K562 (cell line): ENCODE data around the gene ZNF787. TPM values are rescaled to one million over a fixed set of nuclear protein-coding genes. Genes with fewer than 3 reads are reported as not detected.

Experiments used
- ATAC-seq: fragments of 200-7000 bp; cut with Tn5 transposase; 3 replicates; pipeline ENCODE4 v1.9.1; 2020; ENCODE audit warnings: moderate library complexity
- BruUV-seq: library from RNA; stranded (reverse); fragments of 400-500 nt; replicated peaks from 2 replicates; lab custom pipeline; 2021; lab: Mats Ljungman, UMichigan
- CTCF ChIA-PET: fragments of 300-600 bp; formaldehyde crosslinking; extraction: SDS; loops from one replicate; lab custom pipeline; 2021; ENCODE audit warnings: low intra/inter-chr PET ratio; lab: Yijun Ruan, JAX
- POLR2A ChIA-PET: fragments of 300-600, 350-650 bp; sonication (Branson Sonifier 250); formaldehyde crosslinking; extraction: SDS; loops from one replicate; lab custom pipeline; 2021; ENCODE audit warnings: antibody characterized with exemption, inconsistent platforms; lab: Yijun Ruan, JAX
- DNase-seq, 4 experiments: peaks; one replicate each; pipeline versions ENCODE4 v3.0.0 to v3.0.0-alpha.2; 2011 to 2018; ENCODE audit warnings: low spot score in 3 of 4, mixed read lengths in 3 of 4; ENCODE audit errors: extremely low read depth in 1 of 4
- FAIRE-seq: peaks from 2 replicates; lab custom pipeline; 2011; peaks lifted over from hg19 to GRCh38; lab: Jason Lieb, UNC
- H2AFZ ChIP-seq: 2 replicates; pipeline ENCODE4 v1.6.0; 2011; ENCODE audit warnings: low read depth, low read length, control low read depth, inconsistent platforms
- H3K27ac ChIP-seq: fragments of 200-600 bp; 3 replicates; pipeline ENCODE4 v1.8.0; 2011; ENCODE audit warnings: low read depth, mild to moderate bottlenecking, control low read depth, inconsistent platforms, low read length, moderate library complexity, mixed read lengths; ENCODE audit errors: extremely low read depth
- H3K27me3 ChIP-seq, 2 experiments: fragments of 300-600 bp in 1 of 2; 2 replicates in 1 of 2; 3 replicates in 1 of 2; pipeline versions ENCODE4 v1.6.0 to v1.8.0; 2011; ENCODE audit warnings: inconsistent platforms in 2 of 2, low read length in 2 of 2, mild to moderate bottlenecking in 1 of 2, mixed read lengths in 1 of 2, moderate library complexity in 1 of 2; ENCODE audit not compliant: control insufficient read depth in 2 of 2, insufficient read depth in 2 of 2
- H3K36me3 ChIP-seq: fragments of 300-600 bp; 3 replicates; pipeline ENCODE4 v1.8.0; 2011; ENCODE audit warnings: mild to moderate bottlenecking, low read length, inconsistent platforms; ENCODE audit not compliant: control insufficient read depth, insufficient read depth
- H3K4me1 ChIP-seq, 2 experiments: fragments of 200-600 bp in 1 of 2; replicated peaks in 1 of 2; 2 replicates in 1 of 2; 3 replicates in 1 of 2; pipeline versions ENCODE4 v1.5.1 to v1.8.0; 2011; ENCODE audit warnings: inconsistent platforms in 2 of 2, low read length in 2 of 2, mild to moderate bottlenecking in 1 of 2, mixed read lengths in 1 of 2, moderate library complexity in 1 of 2; ENCODE audit not compliant: control insufficient read depth in 2 of 2, insufficient read depth in 2 of 2
- H3K4me2 ChIP-seq: 2 replicates; pipeline ENCODE4 v1.6.1; 2011; ENCODE audit warnings: low read length, control low read depth, inconsistent platforms, mixed read lengths; ENCODE audit not compliant: insufficient read depth
- H3K4me3 ChIP-seq: fragments of 200-600 bp; sonication (generic), shearing (Covaris generic); 2 replicates; pipeline ENCODE4 v1.5.1; 2016; ENCODE audit warnings: control low read depth, inconsistent platforms
- H3K79me2 ChIP-seq: fragments of 200-600 bp; 3 replicates; pipeline ENCODE4 v1.8.0; 2011; ENCODE audit warnings: low read length, inconsistent platforms; ENCODE audit not compliant: control insufficient read depth, insufficient read depth
- H3K9ac ChIP-seq, 2 experiments: 2 replicates each; pipeline versions ENCODE4 v1.6.0 to v1.6.1; 2011; ENCODE audit warnings: low read depth in 2 of 2, low read length in 2 of 2, control low read depth in 1 of 2, inconsistent platforms in 1 of 2, mild to moderate bottlenecking in 1 of 2, mixed read lengths in 1 of 2; ENCODE audit not compliant: insufficient read depth in 1 of 2
- H3K9me1 ChIP-seq: one replicate; pipeline ENCODE4 v1.6.0; 2011; ENCODE audit warnings: inconsistent platforms, mild to moderate bottlenecking, low read length, moderate library complexity; ENCODE audit not compliant: control insufficient read depth, insufficient read depth
- H3K9me3 ChIP-seq: replicated peaks from 2 replicates; pipeline ENCODE4 v1.5.1; 2011; ENCODE audit warnings: low read depth, low read length, inconsistent platforms; ENCODE audit not compliant: control insufficient read depth, insufficient read depth
- H4K20me1 ChIP-seq: replicated peaks from 2 replicates; pipeline ENCODE4 v1.6.1; 2011; ENCODE audit warnings: low read length, inconsistent platforms, mixed read lengths; ENCODE audit not compliant: control insufficient read depth, insufficient read depth
- NCOA1 ChIP-seq: fragments of 450-650 bp; IDR thresholded peaks from 2 replicates; pipeline ENCODE4 v1.6.1; 2016; ENCODE audit warnings: low read depth
- NRF1 ChIP-seq, 2 experiments: fragments of 450-650 bp; IDR thresholded peaks in 1 of 2; conservative IDR thresholded peaks in 1 of 2; 2 replicates each; pipeline ENCODE4 v1.6.1; 2014; ENCODE audit warnings: mild to moderate bottlenecking in 2 of 2
- POLR2A ChIP-seq: fragments of 450-650 bp; conservative IDR thresholded peaks from 2 replicates; pipeline ENCODE4 v1.6.1; 2016
- POLR2G ChIP-seq: fragments of 200-400 bp; formaldehyde crosslinking; IDR thresholded peaks from 2 replicates; pipeline ENCODE4 v1.6.1; 2017; ENCODE audit warnings: low read depth, mild to moderate bottlenecking, antibody characterized with exemption, low read length, moderate library complexity
- RBFOX2 ChIP-seq: fragments of 200-400 bp; formaldehyde crosslinking; IDR thresholded peaks from 2 replicates; pipeline ENCODE4 v1.6.1; 2017; ENCODE audit warnings: low read depth, mild to moderate bottlenecking, low read length, moderate library complexity
- RBM22 ChIP-seq: fragments of 200-400 bp; formaldehyde crosslinking; IDR thresholded peaks from 2 replicates; pipeline ENCODE4 v1.6.1; 2018; ENCODE audit warnings: low read length, low read depth; ENCODE audit not compliant: poor library complexity, severe bottlenecking
- TEAD1 ChIP-seq, 2 experiments: fragments of 450-650 bp in 1 of 2; sonication (generic) in 1 of 2; formaldehyde crosslinking; IDR thresholded peaks; 2 replicates each; pipeline versions ENCODE4 v1.4.0 to v1.8.0; 2020 to 2022; ENCODE audit warnings: mild to moderate bottlenecking in 2 of 2, missing genetic modification reagents in 1 of 2
- ZNF551 ChIP-seq: fragments of 250-450 bp; sonication (Bioruptor Pico); IDR thresholded peaks from 2 replicates; pipeline ENCODE4 v1.5.0; 2021; ENCODE audit warnings: mild to moderate bottlenecking, moderate library complexity
- WGBS: fragments of 100-300 bp; shearing (Covaris generic); methylation state at CpG from one replicate; pipeline ENCODE4 v1.1.6; 2016; ENCODE audit warnings: low coverage, mixed read lengths; ENCODE audit not compliant: insufficient coverage; ENCODE audit errors: missing lambda C conversion rate; 5-methylcytosine and 5-hydroxymethylcytosine counted together
- in situ Hi-C: fragments of 300-500 bp; cut with MboI; formaldehyde crosslinking; loops from 4 replicates; pipeline ENCODE4 v1.15.0; 2018; ENCODE audit warnings: inconsistent platforms, mixed read lengths
- intact Hi-C: fragments of 100-400 bp; cut with micrococcal nuclease; formaldehyde crosslinking; loops from 2 replicates; pipeline ENCODE4 v1.14.2; 2022
- polyA plus RNA-seq, 8 experiments: library from polyadenylated mRNA; depleted of rRNA in 4 of 8; stranded (reverse) in 5 of 8; unstranded in 3 of 8; fragments of >200 nt; fragmentation: Nextera tagmentation in 2 of 8; fragmentation: Illumina TruSeq in 1 of 8; extraction: Ambion mirVana in 2 of 8; extraction: Trizol in 1 of 8; gene quantifications; 2 replicates each; pipeline versions ENCODE4 v1.2.1 to v1.2.3, GENCODE V29; 2011 to 2014; ENCODE audit warnings: inconsistent platforms in 1 of 8, missing spikeins in 1 of 8
- total RNA-seq, 7 experiments: library from RNA; depleted of rRNA in 6 of 7; stranded (reverse); fragments of >200 nt in 6 of 7; fragmentation: Illumina TruSeq in 2 of 7; extraction: Trizol in 2 of 7; gene quantifications; 2 replicates each; pipeline versions ENCODE4 v1.2.1 to v1.2.3, GENCODE V29; 2011 to 2021; ENCODE audit warnings: low replicate concordance in 1 of 7

ZNF787 gene
- total and polyA plus RNA-seq, 9 of the 15 experiments (the other 6 are each of a cell fraction or from before 2014, with no cell fraction given): 0.45 to 77.6 (median 7.3) TPM

GRCh38 chr19:56114778-56115110, 6.4 kb downstream of the ZNF787 start:
- Histone ChIP-seq H3K4me1 (peaks cover 20 to 76% of the 10 kb centered on the region in 2 experiments), H3K27me3 (no peaks in the 10 kb centered on the region), H3K4me3 (no peak overlapping the region), H3K36me3 (peaks cover 63% of the 10 kb centered on the region), H3K9me3 (no peaks in the 10 kb centered on the region), H2AFZ (no peak overlapping the region), H3K9me1 (peaks cover 18% of the 10 kb centered on the region), H3K79me2 (peaks cover 97% of the 10 kb centered on the region), H3K4me2 (no peak overlapping the region), H3K9ac (peak overlapping the region in 1 of 2 experiments; percentile 74; a peak in 1 of 4 replicates), H3K27ac (no peak overlapping the region), H4K20me1 (peaks cover 50% of the 10 kb centered on the region)
- intact Hi-C loops (no loop called here), in situ Hi-C loops (no loop called here)
- no peak for FAIRE-seq
- 90% methylated on average over 8 of the region's 10 CpGs for WGBS
- no peak for ATAC-seq
- CTCF ChIA-PET: no interaction called here
- no peak for DNase-seq
- BruUV-seq: no TSS peak
- POLR2A ChIA-PET: no interaction called here
- no peak for TF ChIP-seq NRF1 (conservative IDR thresholded peaks at IDR 0.05 in 1 of 2, IDR thresholded peaks at IDR 0.05 in 1 of 2)
- TF ChIP-seq ZNF551 (CRISPR knock-in tag): no peak
- no peak for TF ChIP-seq TEAD1 (CRISPR knock-in tag; IDR thresholded peaks at IDR 0.05)
- peak; percentile 35; the same call in 1 of the 2 replicates for TF ChIP-seq POLR2A

GRCh38 chr19:56114051-56114777, 6.9 kb downstream of the ZNF787 start:
- peaks cover 18% of the 10 kb centered on the region for H3K9me1 ChIP-seq
- peaks cover 60% of the 10 kb centered on the region for H3K36me3 ChIP-seq
- H3K79me2 ChIP-seq: peaks cover 96% of the 10 kb centered on the region
- no peaks in the 10 kb centered on the region for H3K27me3 ChIP-seq
- H2AFZ ChIP-seq: no peak overlapping the region
- FAIRE-seq: no peak
- no peak overlapping the region for H3K4me3 ChIP-seq
- CTCF ChIA-PET: no interaction called here
- peaks cover 14 to 71% of the 10 kb centered on the region in 2 experiments for H3K4me1 ChIP-seq
- intact Hi-C loops (no loop called here), in situ Hi-C loops (no loop called here)
- no peak overlapping the region for H3K27ac ChIP-seq
- peak; percentile 27 for TF ChIP-seq RBM22
- TF ChIP-seq POLR2G: peak; percentile 65
- TF ChIP-seq NRF1 (conservative IDR thresholded peaks at IDR 0.05 in 1 of 2, IDR thresholded peaks at IDR 0.05 in 1 of 2): no peak
- TF ChIP-seq RBFOX2: peak; percentile 57
- no peak for TF ChIP-seq NCOA1
- POLR2A ChIA-PET: no interaction called here
- no peak for DNase-seq
- ATAC-seq: no peak
- 93% methylated on average over 11 of the region's 19 CpGs for WGBS
- H3K4me2 ChIP-seq: no peak overlapping the region
- H3K9me3 ChIP-seq: no peaks in the 10 kb centered on the region
- BruUV-seq: no TSS peak
- H4K20me1 ChIP-seq: peaks cover 46% of the 10 kb centered on the region
- H3K9ac ChIP-seq: peak overlapping the region in 1 of 2 experiments; percentile 74; a peak in 2 of 4 replicates
